GM13977 (cell line): ENCODE data around the gene CARMIL1.
A peak's percentile ranks its signal among the peaks of the same experiment; 100 is the strongest.

ENCODE experiments used
- DNase-seq: peaks from one replicate; pipeline ENCODE4 v3.0.0; 2012; ENCODE audit warnings: low spot score
- in situ Hi-C: fragments of 300-500 bp; cut with MboI; formaldehyde crosslinking; loops from one replicate; pipeline ENCODE4 v1.12.0; 2022; ENCODE audit warnings: low sequenced_read_pairs, low pct_unique_long_range_greater_than_20kb, mixed read lengths, inconsistent platforms; ENCODE audit not compliant: unreplicated experiment
- TF ChIP-seq, protein P1 (sequence below): IDR thresholded peaks from 2 replicates; pipeline ENCODE4 v1.5.1; 2012; ENCODE audit warnings: mild to moderate bottlenecking, control low read depth; ENCODE audit not compliant: insufficient read depth; ENCODE audit errors: extremely low read depth, missing control alignments

The CARMIL1 gene

DNA sequence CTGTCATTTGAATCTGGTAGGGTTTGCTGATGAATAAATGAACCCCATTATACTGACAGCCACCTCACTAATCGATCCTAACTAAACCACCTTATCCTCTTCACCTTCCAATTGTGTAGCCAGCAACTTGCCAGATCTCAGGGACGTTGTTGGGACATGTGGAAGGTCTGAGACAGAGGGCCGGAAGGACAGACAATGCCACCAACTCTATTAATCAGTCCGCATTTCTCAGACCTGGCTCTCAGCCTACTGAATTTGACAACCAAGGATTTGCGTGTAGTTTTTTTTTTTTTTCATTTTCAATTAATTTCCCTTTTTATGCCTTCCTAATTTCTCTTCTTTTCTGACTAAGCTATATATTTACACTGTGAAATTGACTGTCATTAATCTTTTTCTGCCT, 122.5 kb downstream of the CARMIL1 start:
- TF ChIP-seq, protein P1, sequence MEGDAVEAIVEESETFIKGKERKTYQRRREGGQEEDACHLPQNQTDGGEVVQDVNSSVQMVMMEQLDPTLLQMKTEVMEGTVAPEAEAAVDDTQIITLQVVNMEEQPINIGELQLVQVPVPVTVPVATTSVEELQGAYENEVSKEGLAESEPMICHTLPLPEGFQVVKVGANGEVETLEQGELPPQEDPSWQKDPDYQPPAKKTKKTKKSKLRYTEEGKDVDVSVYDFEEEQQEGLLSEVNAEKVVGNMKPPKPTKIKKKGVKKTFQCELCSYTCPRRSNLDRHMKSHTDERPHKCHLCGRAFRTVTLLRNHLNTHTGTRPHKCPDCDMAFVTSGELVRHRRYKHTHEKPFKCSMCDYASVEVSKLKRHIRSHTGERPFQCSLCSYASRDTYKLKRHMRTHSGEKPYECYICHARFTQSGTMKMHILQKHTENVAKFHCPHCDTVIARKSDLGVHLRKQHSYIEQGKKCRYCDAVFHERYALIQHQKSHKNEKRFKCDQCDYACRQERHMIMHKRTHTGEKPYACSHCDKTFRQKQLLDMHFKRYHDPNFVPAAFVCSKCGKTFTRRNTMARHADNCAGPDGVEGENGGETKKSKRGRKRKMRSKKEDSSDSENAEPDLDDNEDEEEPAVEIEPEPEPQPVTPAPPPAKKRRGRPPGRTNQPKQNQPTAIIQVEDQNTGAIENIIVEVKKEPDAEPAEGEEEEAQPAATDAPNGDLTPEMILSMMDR = no peak
- in situ Hi-C loops = no loop called here
- DNase-seq = no peak

DNA sequence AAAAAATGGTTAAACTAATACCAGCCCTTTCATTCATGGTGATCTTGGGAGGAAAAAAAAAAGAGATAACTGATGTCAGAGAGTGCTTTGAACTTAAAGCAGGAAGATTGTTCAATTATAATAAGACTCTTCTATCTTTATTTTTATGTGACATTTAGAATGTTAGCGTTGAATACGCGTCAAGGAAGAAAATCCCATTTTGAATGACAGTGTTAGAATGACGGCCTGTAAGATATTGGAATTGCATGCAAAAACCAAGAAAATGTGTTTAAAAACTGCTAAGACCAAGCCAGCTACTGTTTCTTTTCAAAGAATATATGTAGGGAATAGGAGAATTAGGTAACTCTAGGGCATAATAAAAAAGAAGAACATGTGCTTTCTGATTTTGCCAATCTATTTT, 123.0 kb downstream of the CARMIL1 start:
- in situ Hi-C loops = no loop called here
- TF ChIP-seq, protein P1 = no peak
- DNase-seq = no peak

DNA sequence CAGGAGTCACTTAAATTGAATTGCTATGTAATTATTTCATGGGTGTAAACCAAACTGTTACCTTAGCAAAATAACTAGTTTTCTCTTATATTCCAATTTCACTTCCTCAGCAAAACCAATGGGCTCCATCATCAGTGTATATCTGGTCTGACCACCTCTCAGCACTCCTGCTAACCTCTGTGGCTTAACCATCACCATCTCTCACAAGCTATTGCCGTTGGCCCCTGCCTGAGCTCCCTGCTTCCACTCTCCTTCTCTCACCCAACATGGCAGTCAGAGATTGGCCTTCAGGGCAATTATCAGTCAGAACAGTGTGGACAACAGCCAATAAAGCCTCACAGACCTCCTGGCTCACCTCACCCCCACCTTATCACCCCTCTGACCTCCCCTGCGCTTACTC, 124.0 kb downstream of the CARMIL1 start:
- in situ Hi-C loops = no loop called here

DNA sequence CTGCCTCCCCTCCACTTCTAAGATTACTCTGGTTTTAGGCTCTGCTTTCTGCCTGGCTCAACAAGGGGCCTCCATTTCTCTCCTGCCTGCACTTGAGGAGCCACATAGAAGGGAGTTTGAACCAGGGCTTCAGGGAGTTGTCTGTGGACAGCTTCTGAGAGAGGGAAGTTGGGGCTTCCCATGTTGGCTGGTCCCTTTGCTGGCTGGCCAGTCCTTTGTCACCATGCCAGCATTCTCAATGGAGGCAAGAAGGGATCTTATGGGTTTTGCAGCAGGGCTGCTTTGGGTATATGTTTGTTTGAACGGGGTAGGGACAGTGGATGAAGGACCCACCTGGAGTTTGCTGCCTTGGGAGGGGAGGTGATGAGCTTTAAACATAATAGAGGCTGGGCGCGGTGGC, 124.9 kb downstream of the CARMIL1 start:
- in situ Hi-C loops = no loop called here
- no peak for DNase-seq
- TF ChIP-seq, protein P1 = no peak

More for the DNA sequence above, 124.0 kb downstream of the CARMIL1 start:
- DNase-seq = no peak
- TF ChIP-seq, protein P1 = no peak

DNA sequence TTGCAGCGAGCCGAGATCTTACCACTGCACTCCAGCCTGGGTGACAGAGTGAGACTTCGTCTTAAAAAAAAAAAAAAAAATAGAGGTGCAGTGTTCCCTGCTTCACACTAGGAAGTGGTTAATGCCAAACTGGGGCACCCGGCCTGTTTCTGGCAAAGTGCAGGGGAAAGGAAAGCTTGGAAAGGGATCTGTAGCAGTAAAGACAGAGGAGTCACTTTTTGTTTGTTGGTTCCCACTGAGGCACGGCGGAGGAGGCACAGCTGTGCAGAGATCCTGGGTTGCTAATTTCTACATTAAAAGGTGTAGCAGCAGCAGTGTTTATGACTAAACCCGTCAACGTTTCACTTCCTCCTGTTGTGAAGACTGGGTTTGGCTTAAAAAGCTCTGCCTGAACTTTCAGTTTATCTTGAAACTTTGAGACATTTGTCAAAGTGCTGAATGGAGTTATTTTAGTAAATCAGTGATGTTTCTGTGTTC, 125.6 kb downstream of the CARMIL1 start:
- TF ChIP-seq, protein P1 = no peak
- peak; percentile 35 for DNase-seq
- in situ Hi-C loops = no loop called here

DNA sequence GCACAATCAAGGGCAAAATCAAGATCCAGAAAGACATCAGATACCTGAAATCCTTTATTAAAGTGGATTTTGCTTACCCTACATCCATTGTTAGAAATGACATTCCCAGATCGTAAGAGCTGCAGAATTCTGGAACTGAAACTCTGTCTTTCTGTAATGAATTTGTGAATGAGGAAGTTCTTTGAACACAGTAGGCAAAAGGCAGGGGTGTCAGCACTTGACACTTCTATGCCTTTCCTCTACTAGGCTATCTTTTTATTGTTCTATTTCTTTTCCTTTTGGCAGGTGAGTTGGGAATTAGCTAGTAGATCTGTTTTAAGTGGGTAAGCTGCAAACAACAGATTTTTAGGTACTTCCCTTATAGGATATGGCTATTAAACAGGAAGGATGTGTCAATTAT, 126.3 kb downstream of the CARMIL1 start:
- TF ChIP-seq, protein P1 = no peak
- in situ Hi-C loops = no loop called here
- DNase-seq = no peak

DNA sequence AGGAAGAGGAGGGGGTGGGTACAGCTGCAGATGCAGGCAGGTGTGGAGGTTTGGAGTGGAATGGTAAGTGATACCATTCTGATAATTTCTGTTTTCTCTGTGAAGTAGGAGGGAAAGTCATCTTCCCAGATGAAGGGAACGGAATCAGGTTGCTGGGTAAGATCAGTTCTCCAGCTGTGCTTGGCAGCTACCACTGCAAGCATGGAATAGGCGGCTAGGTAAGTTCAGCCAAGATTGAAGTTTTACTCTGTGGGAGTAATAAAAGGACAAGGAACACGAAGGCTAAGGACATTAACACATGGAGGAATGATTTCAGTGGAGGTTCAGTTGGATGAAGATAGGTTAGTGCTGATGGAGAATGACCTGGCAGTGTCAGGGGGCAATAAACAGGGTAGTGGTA, 128.3 kb downstream of the CARMIL1 start:
- in situ Hi-C loops = no loop called here
- no peak for DNase-seq

More for the DNA sequence above, 128.3 kb downstream of the CARMIL1 start:
- TF ChIP-seq, protein P1 = no peak
